CD4-positive, alpha-beta T cell treated with Interleukin-4 for 1 hour (primary cell): Measurements from ENCODE around the gene AFF2.

Experiments
- DNase-seq, 2 donors: peaks; one replicate each; pipeline ENCODE4 v3.0.0-alpha.2; 2020 to 2022

Gene AFF2

GRCh38 chrX:148592595-148592994, 92.2 kb downstream of the AFF2 start:
- DNase-seq, result no peak

DNA sequence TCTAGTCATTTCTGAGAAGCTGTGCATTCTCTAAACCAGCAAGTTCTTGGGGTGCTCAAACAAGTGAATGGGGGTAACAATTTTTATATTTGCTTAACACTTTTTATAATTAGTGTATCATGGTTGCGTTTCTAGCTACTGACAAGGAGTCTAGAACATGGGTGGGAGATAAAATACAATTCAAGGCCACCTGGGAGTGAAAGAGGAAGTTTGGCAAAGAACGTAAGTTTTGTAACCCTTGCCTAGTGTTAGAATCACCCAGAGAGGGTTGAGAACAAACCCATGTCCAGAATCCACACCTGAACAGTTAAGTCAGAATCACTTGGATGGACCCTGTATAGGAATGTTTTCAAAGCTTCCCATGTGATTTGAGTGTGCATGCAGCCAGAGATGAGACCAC, 92.7 kb downstream of the AFF2 start:
- DNase-seq, result no peak

- no peak for DNase-seq
Observed at GRCh38 chrX:148593987-148594386, 93.6 kb downstream of the AFF2 start.

DNA sequence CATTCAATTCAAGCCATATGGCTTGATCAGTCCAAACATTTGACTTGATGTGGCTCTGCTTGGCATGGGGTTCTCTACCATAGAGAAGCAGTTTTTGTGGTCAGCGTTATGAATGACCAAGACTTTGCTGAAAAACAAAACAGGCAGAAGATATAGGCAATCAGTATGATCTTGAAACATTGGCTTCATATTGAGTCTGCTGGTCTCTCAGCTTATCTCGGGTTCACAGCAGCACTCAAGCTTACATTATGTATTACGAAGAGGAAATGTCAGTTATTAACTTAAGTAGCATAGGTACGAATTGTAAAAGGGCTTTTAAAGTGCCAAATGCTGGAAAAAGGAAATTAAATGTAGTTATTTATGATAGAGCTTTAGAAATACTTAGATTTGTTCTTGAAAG, 99.0 kb downstream of the AFF2 start:
- no peak for DNase-seq

- DNase-seq, result no peak
Observed at GRCh38 chrX:148600131-148600530, 99.7 kb downstream of the AFF2 start.

GRCh38 chrX:148600581-148600980, 100.2 kb downstream of the AFF2 start:
- no peak for DNase-seq

GRCh38 chrX:148601034-148601433, 100.6 kb downstream of the AFF2 start:
- no peak for DNase-seq

DNA sequence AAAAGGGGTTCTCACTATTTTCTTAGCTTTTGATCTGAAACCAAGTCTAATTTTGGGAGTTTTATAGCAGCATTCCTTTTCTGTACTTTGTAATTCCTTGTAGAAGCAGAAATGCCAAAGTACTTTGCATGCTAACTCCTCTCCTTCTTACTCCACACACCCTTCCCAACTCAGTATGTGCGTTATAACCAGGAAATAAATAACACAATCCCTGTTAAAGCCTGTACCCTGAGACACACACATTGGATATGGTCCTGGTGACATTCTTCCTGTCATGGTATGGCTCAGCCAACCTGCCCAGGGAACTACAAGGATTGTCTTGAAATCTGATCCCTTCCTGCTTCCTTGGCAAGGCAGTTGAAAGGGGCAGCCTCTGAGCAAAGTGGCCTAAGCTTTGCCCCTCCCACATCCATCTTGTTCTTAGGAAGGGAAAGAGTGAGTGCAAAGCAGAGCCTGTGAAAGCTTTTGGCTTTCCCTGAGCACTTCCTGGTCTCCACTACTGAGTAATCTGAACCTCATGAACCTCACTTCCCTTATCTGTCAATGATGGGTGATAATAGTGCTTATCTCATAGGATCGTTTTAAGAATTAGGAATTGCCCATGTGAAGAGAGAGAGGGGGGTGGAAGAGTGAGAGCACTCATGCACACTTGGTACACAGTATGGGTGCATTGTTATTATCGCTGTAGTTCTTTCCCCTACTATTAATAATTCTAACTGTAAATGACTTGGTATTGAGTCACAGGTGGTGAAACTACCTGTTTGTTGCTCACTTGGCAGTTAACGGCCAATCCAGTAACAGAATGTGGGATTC, 109.3 kb downstream of the AFF2 start:
- DNase-seq, result peak in 1 of 2 donors; percentile 11

GRCh38 chrX:148610328-148610698, 109.9 kb downstream of the AFF2 start:
- no peak for DNase-seq

DNA sequence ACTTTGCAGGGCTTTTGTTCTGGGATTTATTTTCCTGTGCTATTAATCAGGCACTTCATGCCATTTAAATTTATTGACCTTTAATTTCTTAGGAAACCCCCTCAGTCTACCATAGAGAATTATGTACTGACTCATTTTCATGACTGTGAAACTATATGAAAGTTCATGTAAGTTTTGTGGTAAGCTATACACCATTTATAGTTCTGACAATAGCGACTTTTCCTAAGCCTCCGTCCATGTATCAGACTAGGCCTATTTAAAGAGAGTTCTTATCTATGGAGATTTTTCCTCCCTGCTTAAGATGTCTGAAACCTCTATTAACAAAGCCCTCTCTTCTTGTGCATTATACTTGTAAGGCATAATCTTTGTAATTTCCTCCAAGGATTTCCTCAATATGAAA, 111.6 kb downstream of the AFF2 start:
- no peak for DNase-seq

DNA sequence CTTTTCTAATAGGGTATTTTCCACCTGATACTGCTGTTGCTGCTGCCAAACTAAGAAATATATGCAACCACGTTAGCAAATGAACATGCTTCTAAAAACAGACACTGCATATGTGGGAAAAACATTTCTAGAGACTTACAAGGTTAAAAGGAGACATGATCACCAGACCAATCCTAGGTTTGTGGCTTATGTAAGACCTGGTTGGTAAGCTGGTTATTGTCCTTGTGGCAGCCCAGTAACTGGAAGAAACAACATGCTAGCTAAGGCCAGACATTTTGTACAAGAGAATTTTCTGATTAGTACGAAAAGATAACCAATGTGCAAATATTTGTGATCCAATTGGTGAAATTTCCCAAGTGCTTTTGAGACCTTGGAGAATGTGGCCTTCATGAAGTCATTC, 112.0 kb downstream of the AFF2 start:
- DNase-seq, result no peak

GRCh38 chrX:148613636-148614035, 113.2 kb downstream of the AFF2 start:
- no peak for DNase-seq

GRCh38 chrX:148615491-148615890, 115.1 kb downstream of the AFF2 start:
- no peak for DNase-seq

DNA sequence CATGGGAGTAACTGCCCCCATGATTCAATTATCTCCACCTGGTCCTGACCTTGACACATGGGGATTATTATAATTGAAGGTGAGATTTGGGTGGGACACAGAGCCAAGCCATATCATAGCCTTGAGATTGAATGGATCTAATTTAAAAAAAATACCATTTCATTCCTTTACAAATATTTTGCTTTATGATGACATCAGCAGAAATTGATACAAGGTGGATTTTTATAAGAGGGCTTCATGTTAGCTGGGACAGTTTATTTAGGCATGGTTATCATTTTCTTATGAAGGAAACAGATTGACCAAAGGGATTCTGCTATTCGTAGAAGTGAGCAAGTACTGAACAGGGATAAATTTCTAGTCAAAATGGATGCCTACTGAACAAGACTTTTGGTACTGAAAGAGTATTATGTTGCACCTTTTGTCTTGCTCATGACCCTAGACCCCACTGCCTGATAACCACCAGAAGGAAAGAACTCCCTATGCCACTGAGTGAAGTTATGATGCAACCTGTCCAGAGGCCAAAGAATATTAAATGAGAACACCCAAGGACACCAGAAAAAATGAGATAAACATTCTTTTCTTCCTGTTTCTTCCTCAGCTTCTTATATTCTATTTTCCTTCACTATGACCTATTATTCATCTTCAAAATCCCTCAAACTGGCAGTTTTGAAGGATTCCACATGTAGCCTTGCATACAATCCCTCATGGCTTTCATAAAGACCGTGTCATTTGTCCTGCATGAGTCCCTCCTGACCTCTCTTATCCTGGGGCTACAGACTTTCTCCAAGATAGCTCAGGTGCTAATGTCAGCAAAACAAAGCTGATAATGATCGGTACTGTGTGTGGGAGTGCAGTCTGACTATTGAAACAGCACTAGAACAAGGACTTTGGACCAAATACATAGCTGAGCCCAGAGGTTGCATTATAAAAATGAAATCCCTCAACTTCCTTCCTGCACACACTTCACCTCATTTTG, 118.3 kb downstream of the AFF2 start:
- no peak for DNase-seq

- DNase-seq, result no peak
Observed at GRCh38 chrX:148620023-148620422, 119.6 kb downstream of the AFF2 start.

- DNase-seq, result no peak
Observed at GRCh38 chrX:148624951-148625474, 124.6 kb downstream of the AFF2 start.

GRCh38 chrX:148628621-148629020, 128.2 kb downstream of the AFF2 start:
- no peak for DNase-seq

DNA sequence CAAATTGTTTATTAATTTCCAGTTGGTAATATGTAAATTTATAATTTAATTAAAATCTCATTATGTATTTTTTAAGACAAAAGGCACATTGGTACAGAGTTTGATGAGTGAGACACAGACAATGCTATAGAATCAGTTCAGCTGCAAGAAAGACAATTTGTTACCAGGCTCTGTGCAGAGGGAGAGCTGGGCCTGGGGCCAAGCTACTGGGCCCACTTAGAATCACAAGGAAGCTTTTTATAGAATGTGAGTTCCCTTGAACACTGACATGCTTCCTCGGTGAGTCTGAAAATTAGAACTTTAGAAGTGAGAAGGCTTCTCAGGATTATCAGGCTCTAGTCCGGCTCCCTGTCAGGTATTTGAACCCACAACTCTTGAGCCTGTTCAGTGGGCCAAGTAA, 129.0 kb downstream of the AFF2 start:
- no peak for DNase-seq

DNA sequence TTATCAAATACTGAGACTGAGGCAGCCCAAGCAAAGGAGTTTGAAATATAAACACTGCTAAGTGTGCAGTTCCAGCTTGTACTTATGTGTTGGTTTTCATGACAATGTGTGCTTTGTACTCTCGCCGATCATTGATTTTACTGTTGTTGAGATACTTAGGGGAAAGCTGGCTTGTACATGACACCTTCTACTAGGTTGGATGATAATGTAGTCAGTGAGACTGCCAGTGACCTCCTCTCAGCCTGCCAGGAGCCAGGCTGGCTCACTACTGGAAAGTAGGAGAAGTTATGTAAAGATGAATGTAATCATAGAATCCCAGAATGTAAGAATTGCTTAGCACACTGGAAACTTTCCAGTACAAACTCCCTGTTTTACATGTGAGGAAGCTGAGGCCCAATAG, 132.0 kb downstream of the AFF2 start:
- DNase-seq, result no peak

DNA sequence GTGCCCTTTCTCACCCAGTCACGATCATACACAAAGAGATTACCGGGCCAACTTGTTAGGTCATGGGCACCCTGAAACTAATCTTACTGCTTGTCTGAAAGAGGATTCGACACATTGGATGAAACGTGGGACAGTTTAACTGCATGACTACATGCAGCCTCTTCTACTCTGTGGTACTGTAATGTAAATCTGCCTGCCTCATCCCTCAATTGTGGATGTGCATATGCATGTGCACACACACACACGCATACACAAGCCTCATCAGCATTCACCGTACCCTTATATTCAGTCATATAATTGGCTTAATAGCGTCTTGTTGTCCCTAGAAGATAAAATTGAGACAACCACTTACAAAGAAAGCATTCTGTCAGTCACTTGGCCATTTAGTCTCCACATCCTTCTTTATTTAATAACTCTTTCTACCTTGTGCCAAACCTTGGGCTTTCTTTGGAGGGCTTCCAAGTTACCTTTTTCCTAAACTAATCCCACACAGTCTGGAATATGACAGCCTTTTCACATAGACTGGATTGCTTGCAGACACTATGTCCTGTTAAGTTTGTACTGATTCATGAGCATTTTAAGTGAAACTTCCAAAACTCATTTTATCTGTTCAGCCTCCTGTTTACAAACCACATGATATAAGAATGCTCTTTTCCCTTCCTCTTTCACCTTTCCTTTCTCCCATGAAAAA, 132.9 kb downstream of the AFF2 start:
- no peak for DNase-seq

- no peak for DNase-seq
Observed at GRCh38 chrX:148634591-148634990, 134.2 kb downstream of the AFF2 start.

DNA sequence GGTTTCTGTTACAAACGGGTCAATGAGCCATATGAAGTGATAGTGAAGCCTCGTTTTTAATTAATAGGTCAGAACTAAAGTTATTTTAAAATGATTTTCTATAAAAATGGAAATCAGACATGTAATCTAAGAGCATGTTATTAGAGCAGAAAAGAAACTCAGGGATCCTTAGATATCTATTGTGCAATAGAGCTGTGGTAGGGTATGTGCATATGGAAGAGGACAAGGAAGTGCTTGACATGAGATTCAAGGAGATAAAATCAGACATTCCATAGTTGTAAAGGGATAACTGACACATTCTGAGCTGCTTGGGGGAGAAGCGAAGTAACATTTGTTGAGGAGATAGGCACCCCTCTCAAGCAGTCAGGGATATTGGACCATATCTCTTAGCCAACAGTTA, 143.0 kb downstream of the AFF2 start:
- no peak for DNase-seq

GRCh38 chrX:148647651-148648050, 147.2 kb downstream of the AFF2 start:
- no peak for DNase-seq
